HCT116 (cell line): Measurements from ENCODE around the gene ADPRHL1. TPM values are rescaled to one million over a fixed set of nuclear protein-coding genes. Genes with fewer than 3 reads are reported as not detected.

Experiments
- ATAC-seq: fragments of 200-7000 bp; cut with Tn5 transposase; 2 replicates; pipeline ENCODE4 v1.9.1; 2020; ENCODE audit warnings: mild to moderate bottlenecking, moderate library complexity
- BruUV-seq: library from RNA; stranded (reverse); fragments of 400-500 nt; replicated peaks from 2 replicates; lab custom pipeline; 2021; lab: Mats Ljungman, UMichigan
- CTCF ChIA-PET: fragments of 300-600 bp; sonication (Branson Sonifier 250); formaldehyde crosslinking; loops from one replicate; lab custom pipeline; 2021; ENCODE audit warnings: antibody characterized with exemption; lab: Charles Lee
- POLR2A ChIA-PET: fragments of 300-600, 350-600 bp; sonication (Branson Sonifier 250); formaldehyde crosslinking; loops from one replicate; lab custom pipeline; 2021; ENCODE audit warnings: antibody characterized with exemption; lab: Charles Lee
- RAD21 ChIA-PET, 2 experiments: fragments of 300-600 bp; sonication (Branson Sonifier 250); formaldehyde crosslinking; loops; one replicate each; lab custom pipeline; 2023; ENCODE audit warnings: low total read pairs in 2 of 2; ENCODE audit not compliant: uncharacterized antibody in 2 of 2, unreplicated experiment in 2 of 2, low non-redundant PET in 1 of 2; lab: Charles Lee
- DNase-seq: peaks from one replicate; pipeline ENCODE4 v3.0.0-alpha.2; 2010; ENCODE audit warnings: low read depth, low spot score
- H2AFZ ChIP-seq: fragments of 200-600 bp; shearing (Covaris generic), sonication (generic); 2 replicates; pipeline ENCODE4 v1.6.1; 2017; ENCODE audit warnings: low read depth, mixed run types, mixed read lengths, antibody characterized with exemption, low read length; ENCODE audit not compliant: poor library complexity, severe bottlenecking
- H3K27ac ChIP-seq: 2 replicates; pipeline ENCODE4 v1.5.1; 2012; ENCODE audit warnings: low read depth, low read length
- H3K27me3 ChIP-seq: fragments of 200-600 bp; sonication (generic); 2 replicates; pipeline ENCODE4 v1.6.1; 2016; ENCODE audit warnings: mixed run types, low read length, mixed read lengths; ENCODE audit not compliant: insufficient read depth
- H3K36me3 ChIP-seq, 2 experiments: fragments of 200-500 bp in 1 of 2; fragments of 200-600 bp in 1 of 2; sonication (Bioruptor generic) in 1 of 2; sonication (generic) in 1 of 2; 2 replicates each; pipeline versions ENCODE4 v1.5.1 to v1.6.1; 2014 to 2016; ENCODE audit warnings: low read length in 2 of 2, inconsistent platforms in 1 of 2, mixed read lengths in 1 of 2, mixed run types in 1 of 2; ENCODE audit not compliant: insufficient read depth in 2 of 2, control insufficient read depth in 1 of 2
- H3K4me1 ChIP-seq, 2 experiments: fragments of 200-600 bp in 1 of 2; sonication (generic) in 1 of 2; 2 replicates each; pipeline versions ENCODE4 v1.5.1 to v1.6.1; 2012 to 2017; ENCODE audit warnings: low read length in 2 of 2, inconsistent platforms in 1 of 2, mild to moderate bottlenecking in 1 of 2, mixed read lengths in 1 of 2, mixed run types in 1 of 2, moderate library complexity in 1 of 2; ENCODE audit not compliant: insufficient read depth in 2 of 2, control insufficient read depth in 1 of 2
- H3K4me2 ChIP-seq: fragments of 200-600 bp; sonication (generic); 2 replicates; pipeline ENCODE4 v1.6.1; 2017; ENCODE audit warnings: mixed run types, low read length, mixed read lengths
- H3K4me3 ChIP-seq, 2 experiments: fragments of 200-600 bp in 1 of 2; sonication (generic) in 1 of 2; replicated peaks in 1 of 2; 2 replicates each; pipeline ENCODE4 v1.5.1; 2011 to 2016; ENCODE audit warnings: low read length in 2 of 2, control low read depth in 1 of 2, low read depth in 1 of 2, mild to moderate bottlenecking in 1 of 2, mixed read lengths in 1 of 2, mixed run types in 1 of 2
- H3K79me2 ChIP-seq: fragments of 200-600 bp; sonication (generic); 2 replicates; pipeline ENCODE4 v1.6.1; 2017; ENCODE audit warnings: mild to moderate bottlenecking, mixed run types, low read length, moderate library complexity, mixed read lengths; ENCODE audit not compliant: insufficient read depth
- H3K9ac ChIP-seq: fragments of 200-600 bp; sonication (generic); 2 replicates; pipeline ENCODE4 v1.6.1; 2016; ENCODE audit warnings: low read length, mixed read lengths
- H3K9me2 ChIP-seq: fragments of 200-600 bp; sonication (generic), shearing (Covaris generic); 2 replicates; pipeline ENCODE4 v1.6.1; 2017; ENCODE audit warnings: mixed run types, mild to moderate bottlenecking, moderate library complexity; ENCODE audit not compliant: insufficient read depth
- H3K9me3 ChIP-seq, 2 experiments: fragments of 200-500 bp in 1 of 2; fragments of 200-600 bp in 1 of 2; sonication (Bioruptor generic) in 1 of 2; sonication (generic) in 1 of 2; 2 replicates each; pipeline ENCODE4 v1.6.1; 2014 to 2017; ENCODE audit warnings: low read length in 2 of 2, mixed read lengths in 2 of 2, inconsistent platforms in 1 of 2, low read depth in 1 of 2, mild to moderate bottlenecking in 1 of 2, mixed run types in 1 of 2, moderate library complexity in 1 of 2; ENCODE audit not compliant: control insufficient read depth in 1 of 2, insufficient read depth in 1 of 2
- H4K20me1 ChIP-seq: fragments of 200-600 bp; sonication (generic), shearing (Covaris generic); 2 replicates; pipeline ENCODE4 v1.6.1; 2017; ENCODE audit warnings: mixed run types, mild to moderate bottlenecking, moderate library complexity; ENCODE audit not compliant: insufficient read depth
- CEBPB ChIP-seq: IDR thresholded peaks from 2 replicates; pipeline ENCODE4 v1.6.1; 2012; ENCODE audit warnings: low read depth
- EGR1 ChIP-seq: IDR thresholded peaks from 2 replicates; pipeline ENCODE4 v1.6.1; 2012; ENCODE audit warnings: low read depth
- EZH2phosphoT487 ChIP-seq: fragments of 200-600 bp; IDR thresholded peaks from 2 replicates; pipeline ENCODE4 v1.6.1; 2018; ENCODE audit warnings: antibody characterized with exemption, borderline replicate concordance
- POLR2AphosphoS5 ChIP-seq: IDR thresholded peaks from 2 replicates; pipeline ENCODE4 v1.6.1; 2011; ENCODE audit warnings: mild to moderate bottlenecking, low read depth, low read length, moderate library complexity
- ZFX ChIP-seq: fragments of 450-650 bp; IDR thresholded peaks from 2 replicates; pipeline ENCODE4 v1.6.1; 2017
- intact Hi-C: fragments of 100-400 bp; cut with micrococcal nuclease; formaldehyde crosslinking; loops from 2 replicates; pipeline ENCODE4 v1.10.0; 2022
- total RNA-seq: library from RNA; stranded (reverse); gene quantifications from one replicate; pipeline ENCODE4 v1.2.1, GENCODE V29; 2021; ENCODE audit not compliant: unreplicated experiment
- TF ChIP-seq, protein P1 (sequence below): IDR thresholded peaks from 2 replicates; pipeline ENCODE4 v1.6.1; 2011; ENCODE audit warnings: mild to moderate bottlenecking, low read length, moderate library complexity; ENCODE audit not compliant: insufficient replicate concordance; ENCODE audit errors: extremely low read depth
- TF ChIP-seq, protein P2 (sequence below): IDR thresholded peaks from 2 replicates; pipeline ENCODE4 v1.6.1; 2012; ENCODE audit warnings: low read depth

Gene ADPRHL1
- total RNA-seq, 1 experiment from 2014 or later: 12.6 TPM

DNA sequence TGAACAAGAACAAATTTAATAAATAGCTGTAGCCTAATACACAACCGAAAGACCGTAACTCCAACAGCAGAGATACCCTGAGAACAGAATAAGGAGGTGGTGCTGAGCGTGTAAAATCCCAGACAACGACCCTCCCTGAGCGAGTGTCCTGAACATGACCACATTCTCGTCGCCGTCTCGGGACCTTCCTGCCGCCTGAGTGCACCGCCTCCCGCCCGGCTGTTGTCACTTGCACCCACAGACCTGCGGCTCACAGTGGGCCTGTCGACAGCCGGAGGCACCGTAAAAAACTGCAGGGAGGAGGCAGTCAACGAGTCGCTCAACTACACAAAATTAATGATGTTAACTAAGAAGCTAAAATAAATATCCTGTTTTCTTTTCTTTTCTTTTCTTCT is 53.5 kb downstream of the ADPRHL1 start:
- Histone ChIP-seq H3K27me3 (no peaks in the 10 kb centered on the region), H2AFZ (no peak overlapping the region), H3K36me3 (no peaks in the 10 kb centered on the region), H3K9me3 (no peaks in the 10 kb centered on the region), H3K79me2 (no peaks in the 10 kb centered on the region), H3K4me1 (peaks cover 7 to 8% of the 10 kb centered on the region in 2 experiments), H3K4me3 (no peak overlapping the region), H3K9ac (no peak overlapping the region), H3K27ac (no peak overlapping the region), H3K9me2 (no peaks in the 10 kb centered on the region), H3K4me2 (no peak overlapping the region), H4K20me1 (no peaks in the 10 kb centered on the region)
- ChIA-PET CTCF (no interaction called here), RAD21 (no interaction called here), POLR2A (no interaction called here)
- DNase-seq (no peak), ATAC-seq (no peak)
- TF ChIP-seq, protein P1, sequence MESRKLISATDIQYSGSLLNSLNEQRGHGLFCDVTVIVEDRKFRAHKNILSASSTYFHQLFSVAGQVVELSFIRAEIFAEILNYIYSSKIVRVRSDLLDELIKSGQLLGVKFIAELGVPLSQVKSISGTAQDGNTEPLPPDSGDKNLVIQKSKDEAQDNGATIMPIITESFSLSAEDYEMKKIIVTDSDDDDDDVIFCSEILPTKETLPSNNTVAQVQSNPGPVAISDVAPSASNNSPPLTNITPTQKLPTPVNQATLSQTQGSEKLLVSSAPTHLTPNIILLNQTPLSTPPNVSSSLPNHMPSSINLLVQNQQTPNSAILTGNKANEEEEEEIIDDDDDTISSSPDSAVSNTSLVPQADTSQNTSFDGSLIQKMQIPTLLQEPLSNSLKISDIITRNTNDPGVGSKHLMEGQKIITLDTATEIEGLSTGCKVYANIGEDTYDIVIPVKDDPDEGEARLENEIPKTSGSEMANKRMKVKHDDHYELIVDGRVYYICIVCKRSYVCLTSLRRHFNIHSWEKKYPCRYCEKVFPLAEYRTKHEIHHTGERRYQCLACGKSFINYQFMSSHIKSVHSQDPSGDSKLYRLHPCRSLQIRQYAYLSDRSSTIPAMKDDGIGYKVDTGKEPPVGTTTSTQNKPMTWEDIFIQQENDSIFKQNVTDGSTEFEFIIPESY: no peak
- no peak for TF ChIP-seq EZH2phosphoT487
- no peak for TF ChIP-seq POLR2AphosphoS5
- TF ChIP-seq, protein P2, sequence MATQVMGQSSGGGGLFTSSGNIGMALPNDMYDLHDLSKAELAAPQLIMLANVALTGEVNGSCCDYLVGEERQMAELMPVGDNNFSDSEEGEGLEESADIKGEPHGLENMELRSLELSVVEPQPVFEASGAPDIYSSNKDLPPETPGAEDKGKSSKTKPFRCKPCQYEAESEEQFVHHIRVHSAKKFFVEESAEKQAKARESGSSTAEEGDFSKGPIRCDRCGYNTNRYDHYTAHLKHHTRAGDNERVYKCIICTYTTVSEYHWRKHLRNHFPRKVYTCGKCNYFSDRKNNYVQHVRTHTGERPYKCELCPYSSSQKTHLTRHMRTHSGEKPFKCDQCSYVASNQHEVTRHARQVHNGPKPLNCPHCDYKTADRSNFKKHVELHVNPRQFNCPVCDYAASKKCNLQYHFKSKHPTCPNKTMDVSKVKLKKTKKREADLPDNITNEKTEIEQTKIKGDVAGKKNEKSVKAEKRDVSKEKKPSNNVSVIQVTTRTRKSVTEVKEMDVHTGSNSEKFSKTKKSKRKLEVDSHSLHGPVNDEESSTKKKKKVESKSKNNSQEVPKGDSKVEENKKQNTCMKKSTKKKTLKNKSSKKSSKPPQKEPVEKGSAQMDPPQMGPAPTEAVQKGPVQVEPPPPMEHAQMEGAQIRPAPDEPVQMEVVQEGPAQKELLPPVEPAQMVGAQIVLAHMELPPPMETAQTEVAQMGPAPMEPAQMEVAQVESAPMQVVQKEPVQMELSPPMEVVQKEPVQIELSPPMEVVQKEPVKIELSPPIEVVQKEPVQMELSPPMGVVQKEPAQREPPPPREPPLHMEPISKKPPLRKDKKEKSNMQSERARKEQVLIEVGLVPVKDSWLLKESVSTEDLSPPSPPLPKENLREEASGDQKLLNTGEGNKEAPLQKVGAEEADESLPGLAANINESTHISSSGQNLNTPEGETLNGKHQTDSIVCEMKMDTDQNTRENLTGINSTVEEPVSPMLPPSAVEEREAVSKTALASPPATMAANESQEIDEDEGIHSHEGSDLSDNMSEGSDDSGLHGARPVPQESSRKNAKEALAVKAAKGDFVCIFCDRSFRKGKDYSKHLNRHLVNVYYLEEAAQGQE: no peak
- no peak for TF ChIP-seq CEBPB
- no peak for TF ChIP-seq EGR1
- TF ChIP-seq ZFX: no peak
- intact Hi-C loops: loop anchor here (10.0 kb wide), 1 partner anchor 365 kb away; no protein-coding TSS in a partner anchor
- BruUV-seq: no TSS peak
